Panc1 (cell line): ENCODE data around the gene UMAD1. TPM values are rescaled to one million over a fixed set of nuclear protein-coding genes. Genes with fewer than 3 reads are reported as not detected.

Source experiments
- ATAC-seq: fragments of 200-7000 bp; cut with Tn5 transposase; 2 replicates; pipeline ENCODE4 v1.9.1; 2020; ENCODE audit warnings: mild to moderate bottlenecking, moderate library complexity
- BruUV-seq: library from RNA; stranded (reverse); fragments of 400-500 nt; replicated peaks from 2 replicates; lab custom pipeline; 2021; lab: Mats Ljungman, UMichigan
- CTCF ChIA-PET: fragments of 300-600 bp; sonication (Branson Sonifier 250); formaldehyde crosslinking; loops from one replicate; lab custom pipeline; 2022; ENCODE audit warnings: antibody characterized with exemption; lab: Charles Lee
- POLR2A ChIA-PET: fragments of 300-600 bp; sonication (Branson Sonifier 250); formaldehyde crosslinking; loops from one replicate; lab custom pipeline; 2022; ENCODE audit warnings: antibody characterized with exemption; lab: Charles Lee
- DNase-seq: peaks from one replicate; pipeline ENCODE4 v3.0.0-alpha.2; 2010; ENCODE audit warnings: low read depth, low spot score
- H3K27ac ChIP-seq: 2 replicates; pipeline ENCODE4 v1.5.1; 2011; ENCODE audit warnings: mild to moderate bottlenecking, low read length, inconsistent platforms
- H3K27me3 ChIP-seq: fragments of 200-500 bp; sonication (Bioruptor generic); 2 replicates; pipeline ENCODE4 v1.6.0; 2014; ENCODE audit warnings: low read length, inconsistent platforms; ENCODE audit not compliant: control insufficient read depth, insufficient read depth
- H3K36me3 ChIP-seq: fragments of 200-500 bp; sonication (Bioruptor generic); 2 replicates; pipeline ENCODE4 v1.5.1; 2014; ENCODE audit warnings: inconsistent platforms, mild to moderate bottlenecking, low read length, moderate library complexity; ENCODE audit not compliant: control insufficient read depth, insufficient read depth
- H3K4me1 ChIP-seq: 2 replicates; pipeline ENCODE4 v1.5.1; 2011; ENCODE audit warnings: inconsistent platforms, mild to moderate bottlenecking, low read length, moderate library complexity; ENCODE audit not compliant: control insufficient read depth, insufficient read depth
- H3K4me3 ChIP-seq, 2 experiments: 2 replicates each; pipeline ENCODE4 v1.5.1; 2011 to 2012; ENCODE audit warnings: low read depth in 2 of 2, low read length in 2 of 2, mild to moderate bottlenecking in 2 of 2, inconsistent platforms in 1 of 2, moderate library complexity in 1 of 2
- H3K9me3 ChIP-seq: fragments of 200-500 bp; sonication (Bioruptor generic); 2 replicates; pipeline ENCODE4 v1.5.1; 2014; ENCODE audit warnings: low read depth, mild to moderate bottlenecking, inconsistent platforms, low read length, moderate library complexity; ENCODE audit not compliant: control insufficient read depth, insufficient read depth
- POLR2AphosphoS5 ChIP-seq: IDR thresholded peaks from 2 replicates; pipeline ENCODE4 v1.6.1; 2012; ENCODE audit warnings: mild to moderate bottlenecking, low read depth, low read length, moderate library complexity
- SIN3A ChIP-seq: IDR thresholded peaks from 2 replicates; pipeline ENCODE4 v1.6.1; 2012; ENCODE audit warnings: low read depth, mild to moderate bottlenecking, low read length, moderate library complexity, borderline replicate concordance; ENCODE audit not compliant: insufficient read depth
- TCF7L2 ChIP-seq: IDR thresholded peaks from 2 replicates; pipeline ENCODE4 v1.6.1; 2011; ENCODE audit warnings: mild to moderate bottlenecking, low read depth, low read length, inconsistent platforms
- in situ Hi-C: cut with HindIII; loops from 2 replicates; pipeline ENCODE4 v1.10.0; 2016; ENCODE audit warnings: low sequenced_read_pairs, low pct_unique_long_range_greater_than_20kb
- intact Hi-C: fragments of 100-400 bp; cut with micrococcal nuclease; formaldehyde crosslinking; loops from one replicate; pipeline ENCODE4 v1.10.0; 2022; ENCODE audit not compliant: unreplicated experiment
- total RNA-seq: library from RNA; stranded (reverse); gene quantifications from one replicate; pipeline ENCODE4 v1.2.1, GENCODE V29; 2021; ENCODE audit not compliant: unreplicated experiment
- TF ChIP-seq, protein P1 (sequence below), 2 experiments: IDR thresholded peaks; 2 replicates each; pipeline ENCODE4 v1.6.1; 2011 to 2012; ENCODE audit warnings: low read depth in 2 of 2, control low read depth in 1 of 2, low read length in 1 of 2, mild to moderate bottlenecking in 1 of 2, moderate library complexity in 1 of 2; ENCODE audit not compliant: insufficient read depth in 1 of 2
- TF ChIP-seq, protein P2 (sequence below): fragments of 450-650 bp; IDR thresholded peaks from 2 replicates; pipeline ENCODE4 v1.5.1; 2017; ENCODE audit warnings: mild to moderate bottlenecking

The UMAD1 gene
- total RNA-seq, 1 experiment from 2014 or later = 19.9 TPM

GRCh38 chr7:7789551-7789988 is 149.0 kb downstream of the UMAD1 start:
- BruUV-seq = no TSS peak
- Histone ChIP-seq H3K4me1 (no peaks in the 10 kb centered on the region), H3K9me3 (no peaks in the 10 kb centered on the region), H3K27ac (no peak overlapping the region), H3K4me3 (no peak overlapping the region), H3K27me3 (no peaks in the 10 kb centered on the region), H3K36me3 (no peaks in the 10 kb centered on the region)
- intact Hi-C loops = no loop called here
- ChIA-PET POLR2A (no interaction called here), CTCF (no interaction called here)
- in situ Hi-C loops = no loop called here
- ATAC-seq (no peak), DNase-seq (no peak)
- TF ChIP-seq, protein P1, sequence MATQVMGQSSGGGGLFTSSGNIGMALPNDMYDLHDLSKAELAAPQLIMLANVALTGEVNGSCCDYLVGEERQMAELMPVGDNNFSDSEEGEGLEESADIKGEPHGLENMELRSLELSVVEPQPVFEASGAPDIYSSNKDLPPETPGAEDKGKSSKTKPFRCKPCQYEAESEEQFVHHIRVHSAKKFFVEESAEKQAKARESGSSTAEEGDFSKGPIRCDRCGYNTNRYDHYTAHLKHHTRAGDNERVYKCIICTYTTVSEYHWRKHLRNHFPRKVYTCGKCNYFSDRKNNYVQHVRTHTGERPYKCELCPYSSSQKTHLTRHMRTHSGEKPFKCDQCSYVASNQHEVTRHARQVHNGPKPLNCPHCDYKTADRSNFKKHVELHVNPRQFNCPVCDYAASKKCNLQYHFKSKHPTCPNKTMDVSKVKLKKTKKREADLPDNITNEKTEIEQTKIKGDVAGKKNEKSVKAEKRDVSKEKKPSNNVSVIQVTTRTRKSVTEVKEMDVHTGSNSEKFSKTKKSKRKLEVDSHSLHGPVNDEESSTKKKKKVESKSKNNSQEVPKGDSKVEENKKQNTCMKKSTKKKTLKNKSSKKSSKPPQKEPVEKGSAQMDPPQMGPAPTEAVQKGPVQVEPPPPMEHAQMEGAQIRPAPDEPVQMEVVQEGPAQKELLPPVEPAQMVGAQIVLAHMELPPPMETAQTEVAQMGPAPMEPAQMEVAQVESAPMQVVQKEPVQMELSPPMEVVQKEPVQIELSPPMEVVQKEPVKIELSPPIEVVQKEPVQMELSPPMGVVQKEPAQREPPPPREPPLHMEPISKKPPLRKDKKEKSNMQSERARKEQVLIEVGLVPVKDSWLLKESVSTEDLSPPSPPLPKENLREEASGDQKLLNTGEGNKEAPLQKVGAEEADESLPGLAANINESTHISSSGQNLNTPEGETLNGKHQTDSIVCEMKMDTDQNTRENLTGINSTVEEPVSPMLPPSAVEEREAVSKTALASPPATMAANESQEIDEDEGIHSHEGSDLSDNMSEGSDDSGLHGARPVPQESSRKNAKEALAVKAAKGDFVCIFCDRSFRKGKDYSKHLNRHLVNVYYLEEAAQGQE (IDR thresholded peaks at IDR 0.05; ENCODE audit: insufficient read depth in 1 of 2, low read depth in 2 of 2, low read length in 1 of 2) = no peak
- TF ChIP-seq SIN3A = no peak
- no peak for TF ChIP-seq TCF7L2
- TF ChIP-seq, protein P2, sequence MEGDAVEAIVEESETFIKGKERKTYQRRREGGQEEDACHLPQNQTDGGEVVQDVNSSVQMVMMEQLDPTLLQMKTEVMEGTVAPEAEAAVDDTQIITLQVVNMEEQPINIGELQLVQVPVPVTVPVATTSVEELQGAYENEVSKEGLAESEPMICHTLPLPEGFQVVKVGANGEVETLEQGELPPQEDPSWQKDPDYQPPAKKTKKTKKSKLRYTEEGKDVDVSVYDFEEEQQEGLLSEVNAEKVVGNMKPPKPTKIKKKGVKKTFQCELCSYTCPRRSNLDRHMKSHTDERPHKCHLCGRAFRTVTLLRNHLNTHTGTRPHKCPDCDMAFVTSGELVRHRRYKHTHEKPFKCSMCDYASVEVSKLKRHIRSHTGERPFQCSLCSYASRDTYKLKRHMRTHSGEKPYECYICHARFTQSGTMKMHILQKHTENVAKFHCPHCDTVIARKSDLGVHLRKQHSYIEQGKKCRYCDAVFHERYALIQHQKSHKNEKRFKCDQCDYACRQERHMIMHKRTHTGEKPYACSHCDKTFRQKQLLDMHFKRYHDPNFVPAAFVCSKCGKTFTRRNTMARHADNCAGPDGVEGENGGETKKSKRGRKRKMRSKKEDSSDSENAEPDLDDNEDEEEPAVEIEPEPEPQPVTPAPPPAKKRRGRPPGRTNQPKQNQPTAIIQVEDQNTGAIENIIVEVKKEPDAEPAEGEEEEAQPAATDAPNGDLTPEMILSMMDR = no peak
- no peak for TF ChIP-seq POLR2AphosphoS5

GRCh38 chr7:7790041-7790741 is 149.6 kb downstream of the UMAD1 start:
- ChIA-PET POLR2A (no interaction called here), CTCF (no interaction called here)
- TF ChIP-seq, protein P2 = 0 out of 2 replicates have a peak, but pooled peaks have one; percentile 5
- TF ChIP-seq, protein P1 (IDR thresholded peaks at IDR 0.05; ENCODE audit: insufficient read depth in 1 of 2, low read depth in 2 of 2, low read length in 1 of 2) = no peak
- in situ Hi-C loops (no loop called here), intact Hi-C loops (no loop called here)
- no peak overlapping the region for H3K4me3 ChIP-seq
- no peaks in the 10 kb centered on the region for H3K9me3 ChIP-seq
- no peaks in the 10 kb centered on the region for H3K36me3 ChIP-seq
- H3K4me1 ChIP-seq = no peaks in the 10 kb centered on the region
- no peaks in the 10 kb centered on the region for H3K27me3 ChIP-seq
- no TSS peak for BruUV-seq
- no peak overlapping the region for H3K27ac ChIP-seq
- DNase-seq (no peak), ATAC-seq (no peak)
